HepG2 (cell line): ENCODE measurements around the gene CNNM4. TPM values are rescaled to one million over a fixed set of nuclear protein-coding genes. Genes with fewer than 3 reads are reported as not detected.

Experiments
- CCAR2 ChIP-seq: fragments of 200-400 bp; formaldehyde crosslinking; optimal IDR thresholded peaks from 2 replicates; pipeline ENCODE3; 2018; ENCODE audit warnings: low read depth, mild to moderate bottlenecking, low read length, moderate library complexity
- CENPX ChIP-seq: sonication (generic); formaldehyde crosslinking; IDR thresholded peaks from 2 replicates; pipeline ENCODE4 v1.9.0; 2021; ENCODE audit warnings: mild to moderate bottlenecking, missing genetic modification reagents, moderate library complexity
- CREB1 ChIP-seq, 2 experiments: fragments of 450-650 bp in 1 of 2; IDR thresholded peaks; 2 replicates each; pipeline ENCODE4 v1.6.1; 2016 to 2017; ENCODE audit warnings: control low read depth in 1 of 2, mild to moderate bottlenecking in 1 of 2, missing compliant biosample characterization in 1 of 2, missing genetic modification characterization in 1 of 2
- ELF1 ChIP-seq: sonication (generic); formaldehyde crosslinking; IDR thresholded peaks from 2 replicates; pipeline ENCODE4 v1.4.0; 2020; ENCODE audit warnings: missing genetic modification reagents
- ERF ChIP-seq: IDR thresholded peaks from 2 replicates; pipeline ENCODE4 v1.6.1; 2018; ENCODE audit warnings: missing biosample characterization, missing genetic modification reagents
- FOSL1 ChIP-seq: sonication (generic); formaldehyde crosslinking; IDR thresholded peaks from 2 replicates; pipeline ENCODE4 v1.9.0; 2021; ENCODE audit warnings: missing genetic modification reagents, borderline replicate concordance
- HES4 ChIP-seq: sonication (generic); formaldehyde crosslinking; IDR thresholded peaks from 2 replicates; pipeline ENCODE4 v1.9.0; 2021; ENCODE audit warnings: mild to moderate bottlenecking, missing genetic modification reagents, borderline replicate concordance
- KLF13 ChIP-seq: sonication (generic); formaldehyde crosslinking; IDR thresholded peaks from 2 replicates; pipeline ENCODE4 v1.4.0; 2020; ENCODE audit warnings: mild to moderate bottlenecking, missing genetic modification reagents
- MEIS1 ChIP-seq: sonication (generic); formaldehyde crosslinking; IDR thresholded peaks from 2 replicates; pipeline ENCODE4 v1.9.0; 2021; ENCODE audit warnings: mild to moderate bottlenecking, missing genetic modification reagents, moderate library complexity, borderline replicate concordance
- NBN ChIP-seq: fragments of 450-650 bp; conservative IDR thresholded peaks from 2 replicates; pipeline ENCODE4 v1.6.1; 2017
- NFKB2 ChIP-seq: sonication (generic); formaldehyde crosslinking; IDR thresholded peaks from 2 replicates; pipeline ENCODE4 v1.4.0; 2020; ENCODE audit warnings: missing genetic modification reagents, borderline replicate concordance
- ZIK1 ChIP-seq: sonication (generic); formaldehyde crosslinking; IDR thresholded peaks from 2 replicates; pipeline ENCODE4 v1.5.0; 2020; ENCODE audit warnings: mild to moderate bottlenecking, low read depth, missing genetic modification reagents, borderline replicate concordance
- ZNF24 ChIP-seq: fragments of 450-650 bp; IDR thresholded peaks from 2 replicates; pipeline ENCODE4 v1.6.1; 2017; ENCODE audit warnings: antibody characterized with exemption, mild to moderate bottlenecking
- ZNF432 ChIP-seq: sonication (generic); formaldehyde crosslinking; IDR thresholded peaks from 2 replicates; pipeline ENCODE4 v1.5.0; 2020; ENCODE audit warnings: missing genetic modification reagents, mild to moderate bottlenecking, borderline replicate concordance
- ZNF512 ChIP-seq: sonication (generic); formaldehyde crosslinking; IDR thresholded peaks from 2 replicates; pipeline ENCODE4 v1.4.0; 2020; ENCODE audit warnings: mild to moderate bottlenecking, missing genetic modification reagents
- ZNF7 ChIP-seq: IDR thresholded peaks from 2 replicates; pipeline ENCODE4 v1.6.1; 2016; ENCODE audit warnings: missing biosample characterization, missing genetic modification reagents
- ZNF776 ChIP-seq: sonication (generic); formaldehyde crosslinking; IDR thresholded peaks from 2 replicates; pipeline ENCODE4 v1.4.0; 2020; ENCODE audit warnings: mild to moderate bottlenecking, missing genetic modification reagents
- polyA plus RNA-seq, 8 experiments: library from polyadenylated mRNA; depleted of rRNA in 3 of 8; stranded (reverse) in 7 of 8; unstranded in 1 of 8; fragments of >200 nt; fragmentation: Illumina TruSeq in 4 of 8; extraction: Trizol in 4 of 8; gene quantifications; 2 replicates each; pipeline versions ENCODE4 v1.2.1 to v1.2.3, GENCODE V29; 2011 to 2016; ENCODE audit warnings: low read depth in 4 of 8, missing spikeins in 1 of 8, mixed read lengths in 1 of 8; ENCODE audit not compliant: insufficient read depth in 1 of 8
- total RNA-seq, 5 experiments: library from RNA; depleted of rRNA; stranded (reverse); fragments of >200 nt; fragmentation: Illumina TruSeq; extraction: Trizol; gene quantifications; 2 replicates each; pipeline ENCODE4 v1.2.3, GENCODE V29; 2016; ENCODE audit warnings: low read depth in 1 of 5
- TF ChIP-seq, protein P1 (sequence below): IDR thresholded peaks from 2 replicates; pipeline ENCODE4 v1.6.1; 2012; ENCODE audit warnings: low read length, improper control_type of control experiment
- TF ChIP-seq, protein P2 (sequence below): sonication (generic); formaldehyde crosslinking; IDR thresholded peaks from 2 replicates; pipeline ENCODE4 v1.5.0; 2020; ENCODE audit warnings: mild to moderate bottlenecking, missing genetic modification reagents
- TF ChIP-seq, protein P3 (sequence below): sonication (generic); formaldehyde crosslinking; IDR thresholded peaks from 2 replicates; pipeline ENCODE4 v1.8.1; 2023; ENCODE audit warnings: mild to moderate bottlenecking, missing genetic modification reagents, borderline replicate concordance
- TF ChIP-seq, protein P4 (sequence below): IDR thresholded peaks from 2 replicates; pipeline ENCODE4 v1.6.1; 2016
- TF ChIP-seq, protein P5 (sequence below): sonication (generic); formaldehyde crosslinking; IDR thresholded peaks from 2 replicates; pipeline ENCODE4 v1.4.0; 2020; ENCODE audit warnings: missing genetic modification reagents

Gene CNNM4
- total and polyA plus RNA-seq, 2 of the 13 experiments (the other 11 are each of a cell fraction or from before 2014, with no cell fraction given), result 5.9 to 8.4 TPM

DNA sequence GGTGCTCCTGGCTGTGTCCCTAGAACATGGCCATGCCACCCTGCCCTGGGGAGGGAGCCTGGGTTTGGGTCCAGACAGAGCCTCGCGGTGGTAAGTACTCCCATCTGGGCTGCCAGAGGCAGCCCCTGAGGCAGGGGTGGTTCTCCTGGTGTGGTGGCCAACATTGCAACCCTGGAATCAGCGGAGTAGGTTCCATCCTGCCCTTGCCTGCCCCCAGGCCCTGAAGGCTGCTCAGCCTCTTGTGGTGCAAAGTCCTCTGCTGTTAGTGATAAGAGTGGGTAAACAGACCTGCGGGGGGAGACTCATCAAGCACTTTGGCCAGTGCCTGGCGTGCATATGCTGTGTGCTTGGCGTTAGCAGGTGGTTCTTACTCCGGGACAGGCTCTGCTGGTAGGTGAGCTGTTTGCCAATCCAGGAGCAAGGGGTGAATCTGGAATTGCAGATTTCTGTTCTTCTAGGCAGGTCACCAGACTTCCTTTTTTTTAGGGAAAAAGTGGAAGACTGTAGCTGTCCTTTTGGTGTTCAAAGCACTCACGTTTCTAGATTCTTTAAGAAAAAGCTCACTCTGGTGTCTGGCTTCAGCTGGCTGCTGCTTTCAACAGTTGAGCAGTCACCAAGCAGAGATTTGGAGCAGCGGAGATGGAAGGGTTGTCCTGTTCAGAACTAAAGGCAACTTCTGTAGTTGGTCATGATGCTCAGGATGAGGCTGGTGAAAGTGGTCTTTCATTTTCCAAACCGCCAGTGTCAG is 58.6 kb downstream of the CNNM4 start (continued):
- peak; percentile 93; the same call in 1 of the 2 replicates for TF ChIP-seq NFKB2 (CRISPR knock-in tag)
- no peak for TF ChIP-seq CENPX
- TF ChIP-seq HES4 (CRISPR knock-in tag), result no peak
- TF ChIP-seq ZNF432 (CRISPR knock-in tag), result no peak
- TF ChIP-seq, protein P1, sequence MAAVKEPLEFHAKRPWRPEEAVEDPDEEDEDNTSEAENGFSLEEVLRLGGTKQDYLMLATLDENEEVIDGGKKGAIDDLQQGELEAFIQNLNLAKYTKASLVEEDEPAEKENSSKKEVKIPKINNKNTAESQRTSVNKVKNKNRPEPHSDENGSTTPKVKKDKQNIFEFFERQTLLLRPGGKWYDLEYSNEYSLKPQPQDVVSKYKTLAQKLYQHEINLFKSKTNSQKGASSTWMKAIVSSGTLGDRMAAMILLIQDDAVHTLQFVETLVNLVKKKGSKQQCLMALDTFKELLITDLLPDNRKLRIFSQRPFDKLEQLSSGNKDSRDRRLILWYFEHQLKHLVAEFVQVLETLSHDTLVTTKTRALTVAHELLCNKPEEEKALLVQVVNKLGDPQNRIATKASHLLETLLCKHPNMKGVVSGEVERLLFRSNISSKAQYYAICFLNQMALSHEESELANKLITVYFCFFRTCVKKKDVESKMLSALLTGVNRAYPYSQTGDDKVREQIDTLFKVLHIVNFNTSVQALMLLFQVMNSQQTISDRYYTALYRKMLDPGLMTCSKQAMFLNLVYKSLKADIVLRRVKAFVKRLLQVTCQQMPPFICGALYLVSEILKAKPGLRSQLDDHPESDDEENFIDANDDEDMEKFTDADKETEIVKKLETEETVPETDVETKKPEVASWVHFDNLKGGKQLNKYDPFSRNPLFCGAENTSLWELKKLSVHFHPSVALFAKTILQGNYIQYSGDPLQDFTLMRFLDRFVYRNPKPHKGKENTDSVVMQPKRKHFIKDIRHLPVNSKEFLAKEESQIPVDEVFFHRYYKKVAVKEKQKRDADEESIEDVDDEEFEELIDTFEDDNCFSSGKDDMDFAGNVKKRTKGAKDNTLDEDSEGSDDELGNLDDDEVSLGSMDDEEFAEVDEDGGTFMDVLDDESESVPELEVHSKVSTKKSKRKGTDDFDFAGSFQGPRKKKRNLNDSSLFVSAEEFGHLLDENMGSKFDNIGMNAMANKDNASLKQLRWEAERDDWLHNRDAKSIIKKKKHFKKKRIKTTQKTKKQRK, result no peak
- no peak for TF ChIP-seq ZNF24
- TF ChIP-seq NBN, result no peak
- no peak; the same call in 1 of the 2 replicates for TF ChIP-seq ZIK1 (CRISPR knock-in tag)
- TF ChIP-seq KLF13 (CRISPR knock-in tag), result peak; percentile 20; the same call in 1 of the 2 replicates
- peak; percentile 45; the same call in 1 of the 2 replicates for TF ChIP-seq ELF1 (CRISPR knock-in tag)
- TF ChIP-seq, protein P2, sequence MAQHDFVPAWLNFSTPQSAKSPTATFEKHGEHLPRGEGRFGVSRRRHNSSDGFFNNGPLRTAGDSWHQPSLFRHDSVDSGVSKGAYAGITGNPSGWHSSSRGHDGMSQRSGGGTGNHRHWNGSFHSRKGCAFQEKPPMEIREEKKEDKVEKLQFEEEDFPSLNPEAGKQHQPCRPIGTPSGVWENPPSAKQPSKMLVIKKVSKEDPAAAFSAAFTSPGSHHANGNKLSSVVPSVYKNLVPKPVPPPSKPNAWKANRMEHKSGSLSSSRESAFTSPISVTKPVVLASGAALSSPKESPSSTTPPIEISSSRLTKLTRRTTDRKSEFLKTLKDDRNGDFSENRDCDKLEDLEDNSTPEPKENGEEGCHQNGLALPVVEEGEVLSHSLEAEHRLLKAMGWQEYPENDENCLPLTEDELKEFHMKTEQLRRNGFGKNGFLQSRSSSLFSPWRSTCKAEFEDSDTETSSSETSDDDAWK, result no peak
- TF ChIP-seq ZNF7 (CRISPR knock-in tag), result no peak
- TF ChIP-seq ERF, result peak; percentile 96
- TF ChIP-seq CCAR2, result peak; percentile 89
- no peak for TF ChIP-seq CREB1 (IDR thresholded peaks at IDR 0.05)
- no peak for TF ChIP-seq CREB1 (CRISPR knock-in tag; IDR thresholded peaks at IDR 0.05)
- TF ChIP-seq FOSL1, result peak; percentile 54; the same call in 1 of the 2 replicates
- peak; percentile 94; the same call in 1 of the 2 replicates for TF ChIP-seq MEIS1
- TF ChIP-seq ZNF776 (CRISPR knock-in tag), result no peak
- TF ChIP-seq, protein P3, sequence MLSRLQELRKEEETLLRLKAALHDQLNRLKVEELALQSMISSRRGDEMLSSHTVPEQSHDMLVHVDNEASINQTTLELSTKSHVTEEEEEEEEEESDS (CRISPR knock-in tag), result no peak
- TF ChIP-seq, protein P4, sequence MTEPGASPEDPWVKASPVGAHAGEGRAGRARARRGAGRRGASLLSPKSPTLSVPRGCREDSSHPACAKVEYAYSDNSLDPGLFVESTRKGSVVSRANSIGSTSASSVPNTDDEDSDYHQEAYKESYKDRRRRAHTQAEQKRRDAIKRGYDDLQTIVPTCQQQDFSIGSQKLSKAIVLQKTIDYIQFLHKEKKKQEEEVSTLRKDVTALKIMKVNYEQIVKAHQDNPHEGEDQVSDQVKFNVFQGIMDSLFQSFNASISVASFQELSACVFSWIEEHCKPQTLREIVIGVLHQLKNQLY (CRISPR knock-in tag), result peak; percentile 94
- no peak for TF ChIP-seq ZNF512
- TF ChIP-seq, protein P5, sequence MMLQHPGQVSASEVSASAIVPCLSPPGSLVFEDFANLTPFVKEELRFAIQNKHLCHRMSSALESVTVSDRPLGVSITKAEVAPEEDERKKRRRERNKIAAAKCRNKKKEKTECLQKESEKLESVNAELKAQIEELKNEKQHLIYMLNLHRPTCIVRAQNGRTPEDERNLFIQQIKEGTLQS (CRISPR knock-in tag), result peak; percentile 54; the same call in 1 of the 2 replicates
